Measurements from ENCODE around the gene ZDHHC7. TPM values are rescaled to one million over a fixed set of nuclear protein-coding genes. Genes with fewer than 3 reads are reported as not detected.

The ZDHHC7 gene
- total and polyA plus RNA-seq, 9 of the 15 experiments (the other 6 are each of a cell fraction or from before 2014, with no cell fraction given): 1.7 to 49.7 (median 37.4) TPM

DNA sequence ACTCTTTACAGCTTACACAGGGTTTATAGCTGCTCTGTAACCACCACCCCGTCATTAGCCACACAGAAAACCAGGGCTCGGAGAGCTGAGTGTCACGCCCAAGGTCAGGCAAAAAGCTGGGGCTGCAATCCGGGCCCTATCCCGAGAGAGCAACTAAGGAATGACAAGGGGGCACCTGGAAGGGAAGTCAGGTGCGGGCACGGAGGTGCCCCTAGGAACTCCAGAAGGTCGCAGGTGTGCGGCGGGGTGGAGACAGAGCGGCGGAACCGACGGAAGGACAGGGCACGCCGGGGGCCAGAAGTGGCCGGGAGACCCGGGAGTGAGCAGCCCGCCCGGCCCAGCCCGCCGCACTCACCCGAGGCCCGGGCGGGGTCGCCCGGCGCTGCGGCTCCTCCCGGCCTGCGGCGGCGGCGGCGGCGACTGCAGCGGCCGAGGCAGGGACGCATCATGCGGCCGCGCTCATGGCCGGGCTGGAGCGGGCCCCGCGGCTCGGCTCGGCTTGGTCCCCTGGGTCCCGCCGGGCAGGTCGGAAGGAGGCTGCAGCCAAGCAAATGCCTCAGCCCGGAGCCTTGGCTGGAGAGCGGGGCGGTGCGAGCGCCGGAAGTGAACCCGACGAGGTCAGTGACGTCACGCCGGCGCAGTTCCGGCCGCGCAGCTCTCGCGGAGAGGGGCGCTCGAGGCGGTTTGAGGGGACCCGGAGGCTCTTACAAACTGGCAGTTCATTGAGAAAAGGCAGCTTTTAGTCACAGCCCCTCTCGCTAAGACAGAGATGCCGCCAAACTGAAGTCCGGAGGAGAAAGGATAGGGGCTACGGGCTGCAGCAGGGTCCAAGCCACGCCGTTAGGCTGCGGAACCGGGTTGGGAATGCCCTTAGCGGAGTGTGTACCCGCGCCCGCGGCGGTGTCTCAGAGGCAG is at the start of gene ZDHHC7 (continued):
- TF ChIP-seq BCOR (IDR thresholded peaks at IDR 0.05) (0 out of 2 replicates have a peak, but pooled peaks have one; percentile 57), DACH1 (IDR thresholded peaks at IDR 0.05; ENCODE audit: partially characterized antibody) (no peak), U2AF1 (optimal IDR thresholded peaks at IDR 0.05; ENCODE audit: low read depth, low read length) (no peak), FOXK1 (CRISPR knock-in tag; IDR thresholded peaks at IDR 0.05; ENCODE audit: borderline replicate concordance) (no peak), NFXL1 (CRISPR knock-in tag; IDR thresholded peaks at IDR 0.05) (no peak), ZNF165 (CRISPR knock-in tag; IDR thresholded peaks at IDR 0.05; ENCODE audit: borderline replicate concordance) (no peak), ZNF589 (CRISPR knock-in tag; IDR thresholded peaks at IDR 0.05; ENCODE audit: low read depth) (no peak; the same call in 1 of the 2 replicates), THRAP3 (IDR thresholded peaks at IDR 0.05; ENCODE audit: borderline replicate concordance) (no peak), HIVEP1 (CRISPR knock-in tag; IDR thresholded peaks at IDR 0.05) (peak; percentile 82; the same call in 1 of the 2 replicates), SMARCC2 (IDR thresholded peaks at IDR 0.05; ENCODE audit: low read depth) (no peak), KHSRP (IDR thresholded peaks at IDR 0.05) (peak; percentile 94), ZNF436 (CRISPR knock-in tag; IDR thresholded peaks at IDR 0.05) (0 out of 2 replicates have a peak, but pooled peaks have one; percentile 47), TSC22D4 (tag; IDR thresholded peaks at IDR 0.05) (no peak), TFAM (CRISPR knock-in tag; conservative IDR thresholded peaks at IDR 0.05) (no peak), PTTG1 (tag; IDR thresholded peaks at IDR 0.05; ENCODE audit: low read depth) (no peak), SLC30A9 (CRISPR knock-in tag; IDR thresholded peaks at IDR 0.05) (no peak), MAZ (CRISPR knock-in tag; conservative IDR thresholded peaks at IDR 0.05 in 1 of 2, IDR thresholded peaks at IDR 0.05 in 1 of 2) (peak; percentile 62 to 89), TAF9B (IDR thresholded peaks at IDR 0.05; ENCODE audit: partially characterized antibody) (peak; percentile 88), FOSL1 (tag; conservative IDR thresholded peaks at IDR 0.05) (peak; percentile 47)
- TF ChIP-seq, protein P1, sequence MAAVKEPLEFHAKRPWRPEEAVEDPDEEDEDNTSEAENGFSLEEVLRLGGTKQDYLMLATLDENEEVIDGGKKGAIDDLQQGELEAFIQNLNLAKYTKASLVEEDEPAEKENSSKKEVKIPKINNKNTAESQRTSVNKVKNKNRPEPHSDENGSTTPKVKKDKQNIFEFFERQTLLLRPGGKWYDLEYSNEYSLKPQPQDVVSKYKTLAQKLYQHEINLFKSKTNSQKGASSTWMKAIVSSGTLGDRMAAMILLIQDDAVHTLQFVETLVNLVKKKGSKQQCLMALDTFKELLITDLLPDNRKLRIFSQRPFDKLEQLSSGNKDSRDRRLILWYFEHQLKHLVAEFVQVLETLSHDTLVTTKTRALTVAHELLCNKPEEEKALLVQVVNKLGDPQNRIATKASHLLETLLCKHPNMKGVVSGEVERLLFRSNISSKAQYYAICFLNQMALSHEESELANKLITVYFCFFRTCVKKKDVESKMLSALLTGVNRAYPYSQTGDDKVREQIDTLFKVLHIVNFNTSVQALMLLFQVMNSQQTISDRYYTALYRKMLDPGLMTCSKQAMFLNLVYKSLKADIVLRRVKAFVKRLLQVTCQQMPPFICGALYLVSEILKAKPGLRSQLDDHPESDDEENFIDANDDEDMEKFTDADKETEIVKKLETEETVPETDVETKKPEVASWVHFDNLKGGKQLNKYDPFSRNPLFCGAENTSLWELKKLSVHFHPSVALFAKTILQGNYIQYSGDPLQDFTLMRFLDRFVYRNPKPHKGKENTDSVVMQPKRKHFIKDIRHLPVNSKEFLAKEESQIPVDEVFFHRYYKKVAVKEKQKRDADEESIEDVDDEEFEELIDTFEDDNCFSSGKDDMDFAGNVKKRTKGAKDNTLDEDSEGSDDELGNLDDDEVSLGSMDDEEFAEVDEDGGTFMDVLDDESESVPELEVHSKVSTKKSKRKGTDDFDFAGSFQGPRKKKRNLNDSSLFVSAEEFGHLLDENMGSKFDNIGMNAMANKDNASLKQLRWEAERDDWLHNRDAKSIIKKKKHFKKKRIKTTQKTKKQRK (IDR thresholded peaks at IDR 0.05; ENCODE audit: borderline replicate concordance, low read depth, low read length): no peak
- TF ChIP-seq, protein P2, sequence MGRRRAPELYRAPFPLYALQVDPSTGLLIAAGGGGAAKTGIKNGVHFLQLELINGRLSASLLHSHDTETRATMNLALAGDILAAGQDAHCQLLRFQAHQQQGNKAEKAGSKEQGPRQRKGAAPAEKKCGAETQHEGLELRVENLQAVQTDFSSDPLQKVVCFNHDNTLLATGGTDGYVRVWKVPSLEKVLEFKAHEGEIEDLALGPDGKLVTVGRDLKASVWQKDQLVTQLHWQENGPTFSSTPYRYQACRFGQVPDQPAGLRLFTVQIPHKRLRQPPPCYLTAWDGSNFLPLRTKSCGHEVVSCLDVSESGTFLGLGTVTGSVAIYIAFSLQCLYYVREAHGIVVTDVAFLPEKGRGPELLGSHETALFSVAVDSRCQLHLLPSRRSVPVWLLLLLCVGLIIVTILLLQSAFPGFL (CRISPR knock-in tag; IDR thresholded peaks at IDR 0.05): 0 out of 2 replicates have a peak, but pooled peaks have one; percentile 36
- TF ChIP-seq, protein P3, sequence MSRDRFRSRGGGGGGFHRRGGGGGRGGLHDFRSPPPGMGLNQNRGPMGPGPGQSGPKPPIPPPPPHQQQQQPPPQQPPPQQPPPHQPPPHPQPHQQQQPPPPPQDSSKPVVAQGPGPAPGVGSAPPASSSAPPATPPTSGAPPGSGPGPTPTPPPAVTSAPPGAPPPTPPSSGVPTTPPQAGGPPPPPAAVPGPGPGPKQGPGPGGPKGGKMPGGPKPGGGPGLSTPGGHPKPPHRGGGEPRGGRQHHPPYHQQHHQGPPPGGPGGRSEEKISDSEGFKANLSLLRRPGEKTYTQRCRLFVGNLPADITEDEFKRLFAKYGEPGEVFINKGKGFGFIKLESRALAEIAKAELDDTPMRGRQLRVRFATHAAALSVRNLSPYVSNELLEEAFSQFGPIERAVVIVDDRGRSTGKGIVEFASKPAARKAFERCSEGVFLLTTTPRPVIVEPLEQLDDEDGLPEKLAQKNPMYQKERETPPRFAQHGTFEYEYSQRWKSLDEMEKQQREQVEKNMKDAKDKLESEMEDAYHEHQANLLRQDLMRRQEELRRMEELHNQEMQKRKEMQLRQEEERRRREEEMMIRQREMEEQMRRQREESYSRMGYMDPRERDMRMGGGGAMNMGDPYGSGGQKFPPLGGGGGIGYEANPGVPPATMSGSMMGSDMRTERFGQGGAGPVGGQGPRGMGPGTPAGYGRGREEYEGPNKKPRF (IDR thresholded peaks at IDR 0.05; ENCODE audit: low read depth, low read length): no peak

Data from K562 (cell line).